Measurements from ENCODE around the gene YBX2.

YBX2 gene

GRCh38 chr17:7304179-7304578 is 9.7 kb upstream of the YBX2 start:
- DNase-seq (ENCODE audit: low read depth in 2 of 2), result no peak

GRCh38 chr17:7296189-7296861 is 1.9 kb upstream of the YBX2 start:
- DNase-seq (ENCODE audit: low read depth in 2 of 2), result no peak

GRCh38 chr17:7295230-7296180 is 1.1 kb upstream of the YBX2 start:
- DNase-seq (ENCODE audit: low read depth in 2 of 2), result no peak

GRCh38 chr17:7293816-7294613 is 424 bp downstream of the YBX2 start:
- DNase-seq (ENCODE audit: low read depth in 2 of 2), result no peak

- no peak for DNase-seq (ENCODE audit: low read depth in 2 of 2)
These were observed 1.3 kb downstream of the YBX2 start for GRCh38 chr17:7293159-7293558.

- no peak for DNase-seq (ENCODE audit: low read depth in 2 of 2)
These were observed 1.7 kb downstream of the YBX2 start for GRCh38 chr17:7292729-7293128.

- DNase-seq (ENCODE audit: low read depth in 2 of 2), result no peak
These were observed 2.2 kb downstream of the YBX2 start for GRCh38 chr17:7292194-7292593.

- DNase-seq (ENCODE audit: low read depth in 2 of 2), result no peak
These were observed 3.8 kb downstream of the YBX2 start for GRCh38 chr17:7290685-7291084.

- no peak for DNase-seq (ENCODE audit: low read depth in 2 of 2)
These were observed 4.3 kb downstream of the YBX2 start for GRCh38 chr17:7290166-7290565.

GRCh38 chr17:7289256-7290032 is 5.0 kb downstream of the YBX2 start:
- DNase-seq (ENCODE audit: low read depth in 2 of 2), result no peak

- no peak for DNase-seq (ENCODE audit: low read depth in 2 of 2)
These were observed 8.8 kb downstream of the YBX2 start for GRCh38 chr17:7285679-7286078.

GRCh38 chr17:7284911-7285310 is 9.5 kb downstream of the YBX2 start:
- no peak for DNase-seq (ENCODE audit: low read depth in 2 of 2)

GRCh38 chr17:7283471-7284216 is 10.8 kb downstream of the YBX2 start:
- no peak for DNase-seq (ENCODE audit: low read depth in 2 of 2)

GRCh38 chr17:7282752-7283321 is 11.6 kb downstream of the YBX2 start:
- no peak for DNase-seq (ENCODE audit: low read depth in 2 of 2)

GRCh38 chr17:7281953-7282751 is 12.3 kb downstream of the YBX2 start:
- no peak for DNase-seq (ENCODE audit: low read depth in 2 of 2)

GRCh38 chr17:7281074-7281952 is 13.1 kb downstream of the YBX2 start, which contains the start of gene SLC2A4:
TSS of gene SLC2A4 (plus strand) at chr17:7281718. CDS start at chr17:7281935, 217 bp downstream.
- peak; percentile 55 to 72 for DNase-seq (ENCODE audit: low read depth in 2 of 2)

GRCh38 chr17:7280519-7281073 is 13.8 kb downstream of the YBX2 start:
- peak; percentile 69 to 75 for DNase-seq (ENCODE audit: low read depth in 2 of 2)

GRCh38 chr17:7279448-7279847 is 15.0 kb downstream of the YBX2 start:
- DNase-seq (ENCODE audit: low read depth in 2 of 2), result no peak

All from stimulated activated CD8-positive, alpha-beta memory T cell treated with anti-CD3 and anti-CD28 coated beads, Interleukin-2, amount 100 ng/mL, for 1 hour (primary cell).